ENCODE results near the gene EEA1. TPM values are rescaled to one million over a fixed set of nuclear protein-coding genes. Genes with fewer than 3 reads are reported as not detected.

Gene EEA1
- total and polyA plus RNA-seq, 10 donors: 2.3 to 31.2 (median 20.8) TPM

DNA sequence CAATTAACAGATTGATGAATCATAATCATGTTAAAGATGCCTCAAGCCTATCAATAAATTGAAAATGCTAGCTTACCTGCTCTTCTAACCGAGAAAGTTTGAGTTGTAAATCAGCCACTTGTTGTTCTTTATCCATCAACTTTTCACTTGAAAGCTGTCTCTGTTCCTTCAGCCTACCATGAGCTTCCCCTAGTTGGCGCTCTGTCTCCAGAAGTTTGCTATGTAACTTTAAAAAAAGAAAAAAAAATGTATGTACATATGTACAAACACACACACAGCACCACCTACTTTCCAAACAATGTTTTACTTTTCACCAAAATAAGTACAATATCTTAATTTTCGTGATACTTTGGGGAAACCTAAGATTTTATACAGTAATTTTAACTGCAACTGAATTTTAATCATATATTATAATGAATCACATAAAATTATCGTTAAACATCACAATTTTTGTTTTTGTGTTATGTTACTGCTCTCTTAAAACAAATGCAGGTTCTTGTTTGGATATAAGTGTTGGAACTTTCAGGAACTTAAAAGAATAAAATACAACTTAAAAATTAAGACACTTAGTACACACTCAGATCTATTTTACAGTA lies 101.2 kb downstream of the EEA1 start:
- Histone ChIP-seq H3K4me3 (no peak overlapping the region), H3K4me1 (no peaks in the 10 kb centered on the region), H3K27ac (no peak overlapping the region), H3K27me3 (replicated peaks in 1 of 7) (no peaks in the 10 kb centered on the region), H3K9me3 (no peaks in the 10 kb centered on the region), H3K36me3 (peaks cover 0 to 81% (median 24%) of the 10 kb centered on the region in 6 donors)
- WGBS, 5 donors: 83 to 87% (median 85%) methylated on average over 4 of the region's 4 CpGs
- DNase-seq: no peak
- TF ChIP-seq POLR2AphosphoS5 (IDR thresholded peaks at IDR 0.05): no peak
- TF ChIP-seq, protein P1, sequence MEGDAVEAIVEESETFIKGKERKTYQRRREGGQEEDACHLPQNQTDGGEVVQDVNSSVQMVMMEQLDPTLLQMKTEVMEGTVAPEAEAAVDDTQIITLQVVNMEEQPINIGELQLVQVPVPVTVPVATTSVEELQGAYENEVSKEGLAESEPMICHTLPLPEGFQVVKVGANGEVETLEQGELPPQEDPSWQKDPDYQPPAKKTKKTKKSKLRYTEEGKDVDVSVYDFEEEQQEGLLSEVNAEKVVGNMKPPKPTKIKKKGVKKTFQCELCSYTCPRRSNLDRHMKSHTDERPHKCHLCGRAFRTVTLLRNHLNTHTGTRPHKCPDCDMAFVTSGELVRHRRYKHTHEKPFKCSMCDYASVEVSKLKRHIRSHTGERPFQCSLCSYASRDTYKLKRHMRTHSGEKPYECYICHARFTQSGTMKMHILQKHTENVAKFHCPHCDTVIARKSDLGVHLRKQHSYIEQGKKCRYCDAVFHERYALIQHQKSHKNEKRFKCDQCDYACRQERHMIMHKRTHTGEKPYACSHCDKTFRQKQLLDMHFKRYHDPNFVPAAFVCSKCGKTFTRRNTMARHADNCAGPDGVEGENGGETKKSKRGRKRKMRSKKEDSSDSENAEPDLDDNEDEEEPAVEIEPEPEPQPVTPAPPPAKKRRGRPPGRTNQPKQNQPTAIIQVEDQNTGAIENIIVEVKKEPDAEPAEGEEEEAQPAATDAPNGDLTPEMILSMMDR (IDR thresholded peaks at IDR 0.05 in 8 of 11, conservative IDR thresholded peaks at IDR 0.05 in 3 of 11): peak in 6 of 11 experiments; percentile 23 to 45 (median 32)
- intact Hi-C loops (cut with DNase I; ENCODE audit: low total_unique reads): no loop called here

DNA sequence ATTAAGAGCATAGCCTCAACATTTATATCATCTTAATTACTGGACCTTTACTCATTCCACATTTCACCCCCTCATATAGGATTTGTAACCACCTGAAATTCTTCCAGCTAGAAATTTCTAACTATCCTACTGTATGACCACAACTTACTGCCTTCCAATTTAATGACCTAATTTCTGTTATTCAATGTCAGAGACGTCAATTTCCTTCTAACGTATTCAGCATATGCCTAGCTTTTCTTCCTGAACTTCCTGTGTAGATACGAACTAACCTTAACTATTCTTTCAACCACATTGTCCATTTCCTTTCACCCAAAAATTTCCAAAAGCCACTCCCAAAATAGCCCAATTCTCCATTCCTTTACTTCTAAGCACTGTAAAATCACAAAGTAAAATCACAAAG lies 108.0 kb downstream of the EEA1 start:
- no peak for DNase-seq
- Histone ChIP-seq H3K9me3 (no peaks in the 10 kb centered on the region), H3K27me3 (replicated peaks in 1 of 7) (no peaks in the 10 kb centered on the region), H3K27ac (peak overlapping the region in 6 of 8 donors; percentile 7 to 76 (median 56)), H3K4me3 (no peak overlapping the region), H3K4me1 (no peaks in the 10 kb centered on the region), H3K36me3 (peaks cover 0 to 90% (median 23%) of the 10 kb centered on the region in 6 donors)
- intact Hi-C loops (cut with DNase I; ENCODE audit: low total_unique reads): no loop called here
- TF ChIP-seq POLR2AphosphoS5 (IDR thresholded peaks at IDR 0.05): no peak
- TF ChIP-seq, protein P1 (IDR thresholded peaks at IDR 0.05 in 8 of 11, conservative IDR thresholded peaks at IDR 0.05 in 3 of 11): no peak
- no peak for TF ChIP-seq POLR2A (IDR thresholded peaks at IDR 0.05)
- 59 to 87% (median 69%) methylated on average over 3 of the region's 3 CpGs for WGBS, 5 donors

DNA sequence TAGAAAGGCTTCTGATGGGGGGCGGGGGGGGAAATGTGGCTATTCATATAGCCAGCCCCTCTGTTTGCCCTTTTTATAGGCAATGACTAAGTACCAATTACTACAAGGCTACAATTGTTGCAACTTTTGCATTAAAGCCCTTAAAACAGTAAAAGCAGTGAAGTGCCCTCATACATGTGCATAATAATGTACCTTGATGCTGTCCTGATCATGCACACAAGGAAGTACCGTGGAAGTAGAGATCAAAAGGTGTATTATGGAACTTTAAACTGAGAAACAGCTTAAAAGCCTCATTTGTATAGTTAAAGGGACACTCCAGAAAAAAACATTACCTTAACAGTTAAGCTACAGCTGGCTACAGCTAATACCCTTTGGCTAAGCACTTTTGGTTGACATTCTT lies 114.5 kb downstream of the EEA1 start:
- intact Hi-C loops (cut with DNase I; ENCODE audit: low total_unique reads): no loop called here
- 85 to 98% (median 90%) methylated on average over 2 of the region's 2 CpGs for WGBS, 5 donors
- Histone ChIP-seq H3K27ac (no peak overlapping the region), H3K36me3 (peaks cover 0 to 96% (median 20%) of the 10 kb centered on the region in 6 donors), H3K4me1 (no peaks in the 10 kb centered on the region), H3K4me3 (no peak overlapping the region), H3K9me3 (no peaks in the 10 kb centered on the region), H3K27me3 (replicated peaks in 1 of 7) (no peaks in the 10 kb centered on the region)
- TF ChIP-seq POLR2A (IDR thresholded peaks at IDR 0.05) (no peak), POLR2AphosphoS5 (IDR thresholded peaks at IDR 0.05) (no peak)
- TF ChIP-seq, protein P1 (IDR thresholded peaks at IDR 0.05 in 8 of 11, conservative IDR thresholded peaks at IDR 0.05 in 3 of 11): no peak
- no peak for DNase-seq

DNA sequence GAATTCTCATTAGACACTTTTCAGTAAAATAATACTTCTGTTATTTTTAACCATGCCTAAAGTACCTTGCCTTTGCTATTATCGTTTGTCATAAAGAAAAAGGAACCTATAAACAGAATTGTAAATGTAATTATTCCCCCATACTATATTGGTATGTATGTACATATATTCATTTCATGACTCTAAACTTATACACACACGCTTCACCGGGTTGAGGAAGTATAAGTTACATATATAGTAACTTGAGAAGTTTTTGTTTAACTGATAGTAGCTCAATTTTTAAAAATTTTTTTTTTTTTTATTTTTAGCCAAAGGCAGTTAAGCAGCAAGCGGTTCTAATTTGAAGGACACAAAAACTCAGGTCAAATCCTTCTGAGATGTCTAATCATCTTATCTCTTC lies 118.7 kb downstream of the EEA1 start:
- H3K36me3 ChIP-seq: peaks cover 0 to 96% (median 29%) of the 10 kb centered on the region in 6 donors

More for the DNA sequence above, 118.7 kb downstream of the EEA1 start:
- Histone ChIP-seq H3K27ac (no peak overlapping the region), H3K27me3 (replicated peaks in 1 of 7) (no peaks in the 10 kb centered on the region), H3K9me3 (peaks cover 0 to 11% (median 5%) of the 10 kb centered on the region in 8 donors), H3K4me1 (no peaks in the 10 kb centered on the region), H3K4me3 (no peak overlapping the region)
- no peak for DNase-seq
- TF ChIP-seq POLR2AphosphoS5 (IDR thresholded peaks at IDR 0.05) (no peak), POLR2A (IDR thresholded peaks at IDR 0.05) (no peak)
- TF ChIP-seq, protein P1 (IDR thresholded peaks at IDR 0.05 in 8 of 11, conservative IDR thresholded peaks at IDR 0.05 in 3 of 11): no peak
- intact Hi-C loops (cut with DNase I; ENCODE audit: low total_unique reads): no loop called here
- WGBS, 5 donors: 67 to 81% (median 76%) methylated on average over 4 of the region's 4 CpGs
